Left renal cortex interstitium (tissue), 4 donors: ENCODE measurements around the gene USP16. TPM values are rescaled to one million over a fixed set of nuclear protein-coding genes. Genes with fewer than 3 reads are reported as not detected.

Source experiments
- DNase-seq, 4 donors: peaks; one replicate each; pipeline ENCODE4 v3.0.0-alpha.2; 2013; ENCODE audit warnings: low read depth in 4 of 4, low spot score in 2 of 4, missing footprints in 1 of 4
- polyA plus RNA-seq, 4 donors: library from polyadenylated mRNA; unstranded; fragments of 120-200 nt; gene quantifications; one replicate each; pipeline ENCODE4 v1.2.1, GENCODE V29; 2013; ENCODE audit not compliant: insufficient read length in 4 of 4

Gene USP16
- polyA plus RNA-seq, 4 donors: 50.7 to 60.6 (median 55.1) TPM

DNA sequence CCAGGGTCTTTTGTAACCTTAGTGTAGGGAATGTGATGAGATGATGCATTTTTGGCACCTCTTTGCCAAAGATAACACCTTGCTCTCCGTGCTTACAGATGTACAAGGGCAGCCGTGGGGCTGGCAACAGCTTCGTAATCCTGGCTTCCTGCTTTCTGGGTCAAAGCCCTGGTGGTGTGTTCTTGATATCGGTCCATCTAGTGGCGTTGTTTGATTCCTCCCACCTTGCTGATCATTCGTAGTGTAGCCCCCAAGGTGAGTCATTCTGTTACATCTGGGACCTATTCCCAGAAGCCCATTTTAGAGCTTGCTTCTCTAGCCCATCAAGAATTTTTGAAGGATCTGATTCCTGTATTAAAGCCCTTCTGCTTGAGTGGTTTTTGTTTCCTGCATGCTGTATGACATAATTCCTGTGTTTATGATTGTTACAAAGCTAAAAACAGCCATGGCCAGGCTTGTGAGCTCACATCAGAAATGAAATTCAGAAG is 56.0 kb downstream of the USP16 start:
- DNase-seq: no peak

DNA sequence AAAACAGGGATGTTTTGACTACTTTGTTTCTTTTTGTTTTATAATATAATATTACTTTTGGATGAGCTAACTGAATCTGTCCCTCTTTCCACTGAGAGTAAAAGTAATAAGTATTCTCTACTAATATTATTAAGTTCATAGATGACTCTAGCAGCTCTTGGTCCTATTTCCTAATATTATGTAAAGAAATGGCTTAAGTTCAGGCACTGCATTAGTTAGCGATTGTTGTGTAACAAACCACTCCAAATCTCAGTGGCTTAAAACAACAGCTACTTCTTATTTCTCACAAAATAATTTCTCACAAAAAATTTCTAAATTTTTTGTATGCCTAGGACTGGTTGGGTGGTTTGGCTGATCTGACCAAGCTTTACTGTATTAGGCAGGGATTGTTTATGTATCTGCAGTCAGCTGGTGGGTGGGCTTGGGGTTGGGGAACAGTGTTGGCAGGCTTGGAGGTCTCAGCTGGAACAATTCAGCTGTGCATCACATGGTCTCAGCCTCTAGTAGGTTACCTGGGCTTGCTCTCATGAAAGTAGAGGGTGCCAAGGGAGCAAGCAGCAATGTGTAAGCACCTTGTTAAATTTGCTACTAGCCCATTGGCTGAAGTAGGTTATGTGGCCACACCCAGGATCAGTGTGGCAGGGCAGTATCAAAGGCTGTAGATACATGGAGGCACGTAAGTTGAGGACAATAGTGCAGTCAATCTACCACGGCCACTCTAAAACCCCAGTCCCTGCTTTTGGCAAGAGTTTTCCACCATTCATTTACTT is 57.8 kb downstream of the USP16 start:
- DNase-seq: no peak

DNA sequence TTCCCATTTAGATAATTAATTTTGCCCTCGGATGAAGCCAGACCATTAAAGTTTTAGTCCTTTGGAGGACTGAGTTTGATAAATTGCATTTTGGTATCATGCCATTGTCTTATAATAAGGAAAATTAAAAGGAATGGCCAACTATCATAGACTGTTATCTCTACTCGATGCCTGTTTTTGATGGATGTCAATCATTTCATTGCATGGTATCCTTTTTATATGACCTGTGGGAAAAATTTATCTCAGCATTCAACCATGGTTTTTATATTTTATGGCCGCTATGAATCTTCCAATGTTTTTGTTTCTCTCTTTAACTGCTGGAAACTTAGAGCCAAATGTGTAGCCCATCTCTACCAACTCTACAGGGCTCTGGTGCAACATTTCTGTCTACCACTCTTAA is 58.8 kb downstream of the USP16 start:
- DNase-seq: no peak

DNA sequence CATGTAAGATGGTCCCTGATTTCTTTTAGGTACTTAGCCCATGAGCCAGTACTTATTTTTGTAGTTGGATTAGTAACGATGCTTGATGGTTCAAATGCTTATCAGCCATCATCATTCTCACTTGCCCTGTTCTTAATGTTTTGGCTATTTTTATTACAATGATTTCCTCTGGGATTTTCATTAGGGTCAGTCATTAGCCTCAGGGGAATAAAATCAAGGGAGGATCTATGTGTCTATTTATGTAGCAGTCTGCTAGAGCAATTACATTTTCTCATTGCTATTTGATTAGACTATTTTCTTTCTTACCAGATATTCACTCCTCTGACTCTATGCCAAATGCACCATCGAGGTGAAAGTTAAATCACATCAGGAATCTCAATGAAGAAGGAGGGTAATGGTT is 59.9 kb downstream of the USP16 start:
- no peak for DNase-seq

DNA sequence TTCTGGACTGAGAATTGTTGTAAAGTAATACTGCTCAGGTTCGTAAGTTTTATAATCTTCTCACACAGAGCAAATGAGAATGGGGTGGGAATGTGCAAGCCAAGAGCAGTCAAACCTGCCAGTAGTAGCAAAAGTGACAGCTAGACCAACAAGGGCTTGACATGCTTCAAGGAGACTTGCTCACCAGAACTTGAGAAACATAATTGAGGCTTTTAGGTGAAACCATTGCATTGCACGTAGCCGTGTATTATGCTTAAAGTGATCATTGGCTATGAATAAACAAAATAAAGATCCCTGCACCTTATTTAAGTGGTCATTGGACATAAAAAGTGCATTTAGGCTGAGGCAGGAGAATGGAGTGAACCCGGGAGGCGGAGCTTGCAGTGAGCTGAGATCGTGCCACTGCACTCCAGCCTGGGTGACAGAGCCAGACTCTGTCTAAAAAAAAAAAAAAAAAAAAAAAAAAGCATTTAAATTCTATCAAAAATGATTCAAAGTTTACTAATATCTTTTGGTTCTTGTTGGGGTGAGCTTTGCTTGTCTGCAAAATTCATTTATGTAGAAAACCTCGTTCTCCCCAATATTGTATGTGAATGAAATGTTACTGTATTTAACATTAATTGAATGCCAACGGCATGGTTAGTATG is 60.8 kb downstream of the USP16 start:
- no peak for DNase-seq

DNA sequence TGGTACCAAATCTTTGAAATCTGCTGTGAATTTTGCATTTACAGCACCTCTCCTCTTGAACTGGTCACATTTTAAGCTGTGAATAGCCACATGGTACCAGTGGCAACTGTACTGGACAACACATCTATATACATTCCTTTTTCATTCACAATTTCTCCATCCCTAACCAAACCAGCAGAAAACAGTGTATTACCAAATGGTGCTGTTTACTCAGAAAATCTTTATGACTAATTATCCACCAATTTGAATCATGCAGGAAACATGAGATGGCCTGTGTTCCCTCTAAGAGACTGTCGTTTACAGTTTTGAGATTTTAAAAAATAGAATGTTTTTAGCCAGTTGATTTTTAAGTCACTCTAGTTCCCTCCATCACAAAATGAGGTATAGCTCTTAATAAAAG is 66.6 kb downstream of the USP16 start:
- no peak for DNase-seq

DNA sequence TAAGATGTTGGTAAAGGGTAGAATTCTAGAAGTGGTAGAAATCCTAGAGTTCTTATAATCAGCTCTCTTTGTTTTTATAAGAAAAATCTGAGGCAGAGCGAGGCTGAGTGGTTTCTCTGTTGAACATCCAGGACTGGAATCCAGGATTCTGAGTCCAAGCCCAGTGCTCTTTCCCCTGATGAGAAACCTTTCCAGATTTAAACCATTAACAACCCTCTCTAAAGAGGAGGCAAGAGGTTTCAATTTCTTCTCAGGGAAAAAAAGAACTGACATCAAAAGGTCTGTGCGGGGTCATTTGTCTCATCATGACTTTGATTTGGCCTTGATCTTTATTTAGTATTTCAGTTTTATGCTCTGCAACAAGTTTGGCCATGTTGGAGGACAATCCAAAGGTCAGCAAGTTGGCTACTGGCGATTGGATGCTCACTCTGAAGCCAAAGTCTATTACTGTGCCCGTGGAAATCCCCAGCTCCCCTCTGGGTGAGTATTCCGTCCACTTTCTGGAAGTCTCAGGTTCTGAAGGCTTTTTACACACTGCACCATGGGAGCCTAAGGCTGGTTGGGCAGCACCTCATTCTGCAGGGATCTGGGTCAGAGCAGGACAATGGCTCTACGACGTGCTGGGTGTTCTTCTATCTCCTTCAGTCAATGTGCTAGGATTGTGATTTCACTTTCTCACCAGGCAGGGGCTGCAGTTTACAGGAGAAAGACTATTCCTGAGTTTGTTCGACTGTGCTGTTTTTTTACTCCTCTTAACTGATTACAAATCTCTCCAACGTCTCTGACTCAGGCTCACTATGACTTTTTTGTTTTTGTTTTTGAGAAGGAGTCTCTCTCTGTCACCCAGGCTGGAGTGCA is 67.9 kb downstream of the USP16 start:
- DNase-seq: no peak

DNA sequence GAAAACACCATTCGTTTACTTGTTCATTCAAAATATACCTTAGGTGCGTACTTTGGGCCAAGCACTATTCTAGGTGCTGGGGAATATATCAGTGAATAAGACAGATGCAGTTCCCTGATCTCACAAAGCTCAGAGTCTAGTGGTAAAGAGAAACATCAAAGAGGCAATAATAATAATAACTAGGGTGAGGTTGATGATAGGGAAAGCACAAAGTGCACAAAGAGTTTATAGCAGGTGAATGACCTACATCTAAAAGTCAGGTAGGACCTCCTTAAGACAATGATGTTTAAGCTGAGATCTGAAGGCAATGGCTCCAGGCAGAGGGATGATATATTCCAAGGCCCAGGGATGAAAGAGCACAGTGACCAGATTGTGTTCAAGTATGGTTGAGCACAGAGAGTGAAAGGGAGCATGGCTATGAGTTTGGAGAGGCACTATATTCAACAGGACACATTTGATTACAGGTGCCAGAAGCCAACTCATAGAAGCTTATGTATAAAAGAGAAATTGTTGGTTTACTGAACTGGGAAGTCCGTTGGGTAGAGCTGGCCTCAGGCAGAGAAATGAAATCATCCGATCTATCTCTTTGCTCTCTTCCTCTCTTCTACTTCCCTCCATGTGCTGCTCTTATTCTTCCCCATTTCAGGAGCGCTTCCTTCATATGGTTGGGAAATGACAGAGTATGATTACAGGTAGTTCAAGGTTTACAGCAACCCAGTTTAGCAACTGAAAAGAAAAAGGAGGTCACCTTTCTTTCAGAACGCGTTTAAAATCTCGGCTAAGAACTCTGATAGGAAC is 71.9 kb downstream of the USP16 start:
- no peak for DNase-seq

DNA sequence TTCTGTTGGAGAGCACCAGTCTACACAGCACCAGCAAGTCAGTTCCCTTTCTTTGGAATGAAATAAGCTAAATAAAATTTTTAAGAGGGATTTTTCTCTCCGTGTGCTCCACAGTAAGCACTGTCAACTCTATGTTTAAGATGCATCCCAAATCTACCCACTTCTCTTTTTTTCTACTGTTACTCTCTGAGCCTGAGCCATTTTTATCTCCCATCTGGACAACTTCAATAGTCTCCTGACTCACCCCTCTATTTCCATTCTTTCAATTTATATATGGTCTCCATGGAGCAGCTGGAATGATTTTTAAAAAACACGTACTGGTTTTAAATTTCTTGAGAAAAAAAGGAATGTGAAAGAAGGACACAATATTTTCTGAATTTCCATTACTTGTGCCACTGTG is 73.7 kb downstream of the USP16 start:
- no peak for DNase-seq

DNA sequence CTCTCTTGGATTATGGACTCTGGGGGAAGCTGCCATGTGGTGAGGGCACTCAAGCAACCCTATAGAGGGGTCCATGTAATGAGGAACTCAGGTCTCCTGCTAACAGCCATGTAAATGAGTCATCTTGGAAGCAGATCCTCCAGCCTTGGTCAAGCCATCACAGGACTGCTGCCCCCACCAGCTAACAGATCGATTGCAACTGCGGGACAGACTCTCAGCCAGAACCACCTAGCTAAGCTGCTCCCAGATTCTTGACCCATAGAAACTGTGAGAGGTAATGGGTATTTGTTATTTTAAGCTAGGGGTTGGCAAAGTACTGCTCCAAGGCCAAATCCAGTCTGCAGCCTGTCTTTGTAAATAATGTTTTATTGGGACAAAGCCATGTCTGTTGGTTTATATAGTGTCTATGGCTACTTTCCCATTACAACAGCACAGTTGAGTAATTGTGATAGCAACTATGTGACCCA is 78.4 kb downstream of the USP16 start:
- DNase-seq: no peak

Other genes starting within 250 kb of the USP16 start
- gene LTN1, start 31.8 kb upstream of the USP16 start, polyA plus RNA-seq: 10 to 100 TPM; 31.0 to 40.1 (median 34.0) TPM
- 10 to 100 TPM; 16.7 to 28.5 (median 22.6) TPM for gene RWDD2B, start 5.3 kb upstream of the USP16 start, polyA plus RNA-seq
- gene CCT8, start 49.0 kb downstream of the USP16 start, polyA plus RNA-seq: 100 to 1,000 TPM; 219 to 267 (median 243) TPM
- 1 to 10 TPM; 4.8 to 7.5 (median 5.7) TPM for gene MAP3K7CL, start 106.0 kb downstream of the USP16 start, polyA plus RNA-seq